Measurements from ENCODE around the gene RAMP1. TPM values are rescaled to one million over a fixed set of nuclear protein-coding genes. Genes with fewer than 3 reads are reported as not detected.

Gene RAMP1
- total RNA-seq, 5 donors from 2014 or later (not counting 1 experiment from before 2014, with no cell fraction given), result 0.61 to 1.1 (median 0.95) TPM; not detected in 1

- peak overlapping the region in 1 of 3 donors; percentile 34 for H3K4me3 Mint-ChIP-seq
- Histone ChIP-seq H3K4me3 (ENCODE audit: control insufficient read depth in 1 of 2, extremely low read depth in 1 of 2, low read length in 1 of 2) (no peak overlapping the region), H3K9me3 (no peaks in the 10 kb centered on the region), H3K36me3 (ENCODE audit: control insufficient read depth in 2 of 2, extremely low read depth in 1 of 2, insufficient read depth in 1 of 2, low read length in 1 of 2) (no peaks in the 10 kb centered on the region), H3K4me1 (ENCODE audit: control insufficient read depth in 1 of 2, extremely low read depth in 1 of 2, insufficient read depth in 2 of 2, low read length in 2 of 2) (peaks cover 0 to 14% of the 10 kb centered on the region in 2 experiments), H3K27me3 (replicated peaks in 1 of 2; ENCODE audit: control insufficient read depth in 2 of 2, extremely low read depth in 1 of 2, insufficient read depth in 2 of 2, low read length in 1 of 2) (peaks cover 0 to 12% of the 10 kb centered on the region in 2 experiments), H3K27ac (ENCODE audit: low read length) (no peak overlapping the region)
- POLR2A ChIA-PET, result interaction anchor here in 1 of 2 donors (0.7 kb wide), 1 partner anchor 58 kb away, joined by 5 read pairs; no protein-coding TSS in a partner anchor
- H3K9me3 Mint-ChIP-seq, result peaks cover 0 to 3% (median 0%) of the 10 kb centered on the region in 3 donors
- peaks cover 16 to 36% (median 24%) of the 10 kb centered on the region in 3 donors for H3K4me1 Mint-ChIP-seq
- 97% methylated on average over 7 of the region's 14 CpGs for WGBS (ENCODE audit: insufficient coverage)
- no peaks in the 10 kb centered on the region for H3K27me3 Mint-ChIP-seq
- H3K36me3 Mint-ChIP-seq, result no peaks in the 10 kb centered on the region
- CTCF ChIA-PET, result interaction anchor here in 1 of 2 donors (0.7 kb wide), 1 partner anchor 339 kb away, joined by 6 read pairs; no protein-coding TSS in a partner anchor
- ATAC-seq (replicated peaks in 1 of 4), result no peak
- peak overlapping the region in 1 of 2 donors; percentile 13 for H3K27ac Mint-ChIP-seq
- no peak for DNase-seq
These were observed 64.7 kb downstream of the RAMP1 start for GRCh38 chr2:237924164-237924534.

GRCh38 chr2:237927135-237927534 lies 67.7 kb downstream of the RAMP1 start:
- Mint-ChIP-seq H3K36me3 (no peaks in the 10 kb centered on the region), H3K27me3 (no peaks in the 10 kb centered on the region), H3K9me3 (peaks cover 0 to 3% (median 0%) of the 10 kb centered on the region in 3 donors), H3K27ac (no peak overlapping the region), H3K4me3 (no peak overlapping the region), H3K4me1 (peaks cover 15 to 33% (median 18%) of the 10 kb centered on the region in 3 donors)
- no peak overlapping the region for H3K27ac ChIP-seq (ENCODE audit: low read length)
- H3K27me3 ChIP-seq (replicated peaks in 1 of 2; ENCODE audit: control insufficient read depth in 2 of 2, extremely low read depth in 1 of 2, insufficient read depth in 2 of 2, low read length in 1 of 2), result peaks cover 0 to 11% of the 10 kb centered on the region in 2 experiments
- no peak for ATAC-seq (replicated peaks in 1 of 4)
- no peaks in the 10 kb centered on the region for H3K9me3 ChIP-seq
- H3K36me3 ChIP-seq (ENCODE audit: control insufficient read depth in 2 of 2, extremely low read depth in 1 of 2, insufficient read depth in 1 of 2, low read length in 1 of 2), result no peaks in the 10 kb centered on the region
- whole genome bisulfite sequencing (ENCODE audit: insufficient coverage), result 85% methylated on average over 4 of the region's 5 CpGs
- CTCF ChIA-PET, result interaction anchor here in 1 of 2 donors (0.7 kb wide), 2 partner anchors 15 to 215 kb away, joined by 3 read pairs; no protein-coding TSS in a partner anchor
- no peak for DNase-seq
- peaks cover 0 to 14% of the 10 kb centered on the region in 2 experiments for H3K4me1 ChIP-seq (ENCODE audit: control insufficient read depth in 1 of 2, extremely low read depth in 1 of 2, insufficient read depth in 2 of 2, low read length in 2 of 2)
- H3K4me3 ChIP-seq (ENCODE audit: control insufficient read depth in 1 of 2, extremely low read depth in 1 of 2, low read length in 1 of 2), result no peak overlapping the region
- POLR2A ChIA-PET, result no interaction called here

- no peaks in the 10 kb centered on the region for H3K36me3 ChIP-seq (ENCODE audit: control insufficient read depth in 2 of 2, extremely low read depth in 1 of 2, insufficient read depth in 1 of 2, low read length in 1 of 2)
- Mint-ChIP-seq H3K27ac (no peak overlapping the region), H3K4me3 (no peak overlapping the region), H3K9me3 (peaks cover 0 to 3% (median 0%) of the 10 kb centered on the region in 3 donors), H3K4me1 (peaks cover 15 to 26% (median 18%) of the 10 kb centered on the region in 3 donors), H3K27me3 (no peaks in the 10 kb centered on the region), H3K36me3 (no peaks in the 10 kb centered on the region)
- ChIA-PET CTCF (no interaction called here), POLR2A (no interaction called here)
- peaks cover 0 to 5% of the 10 kb centered on the region in 2 experiments for H3K27me3 ChIP-seq (replicated peaks in 1 of 2; ENCODE audit: control insufficient read depth in 2 of 2, extremely low read depth in 1 of 2, insufficient read depth in 2 of 2, low read length in 1 of 2)
- no peak for ATAC-seq (replicated peaks in 1 of 4)
- no peaks in the 10 kb centered on the region for H3K9me3 ChIP-seq
- 100% methylated on average over 2 of the region's 4 CpGs for WGBS (ENCODE audit: insufficient coverage)
- H3K4me1 ChIP-seq (ENCODE audit: control insufficient read depth in 1 of 2, extremely low read depth in 1 of 2, insufficient read depth in 2 of 2, low read length in 2 of 2), result peaks cover 0 to 10% of the 10 kb centered on the region in 2 experiments
- no peak overlapping the region for H3K27ac ChIP-seq (ENCODE audit: low read length)
- no peak for DNase-seq
- H3K4me3 ChIP-seq (ENCODE audit: control insufficient read depth in 1 of 2, extremely low read depth in 1 of 2, low read length in 1 of 2), result no peak overlapping the region
These were observed 68.6 kb downstream of the RAMP1 start for GRCh38 chr2:237927986-237928385.

- H3K9me3 Mint-ChIP-seq, result peaks cover 0 to 3% (median 0%) of the 10 kb centered on the region in 3 donors
- Histone ChIP-seq H3K4me1 (ENCODE audit: control insufficient read depth in 1 of 2, extremely low read depth in 1 of 2, insufficient read depth in 2 of 2, low read length in 2 of 2) (peaks cover 0 to 4% of the 10 kb centered on the region in 2 experiments), H3K27ac (ENCODE audit: low read length) (no peak overlapping the region), H3K9me3 (no peaks in the 10 kb centered on the region), H3K27me3 (replicated peaks in 1 of 2; ENCODE audit: control insufficient read depth in 2 of 2, extremely low read depth in 1 of 2, insufficient read depth in 2 of 2, low read length in 1 of 2) (no peaks in the 10 kb centered on the region), H3K36me3 (ENCODE audit: control insufficient read depth in 2 of 2, extremely low read depth in 1 of 2, insufficient read depth in 1 of 2, low read length in 1 of 2) (no peaks in the 10 kb centered on the region), H3K4me3 (ENCODE audit: control insufficient read depth in 1 of 2, extremely low read depth in 1 of 2, low read length in 1 of 2) (no peak overlapping the region)
- no peak overlapping the region for H3K27ac Mint-ChIP-seq
- peaks cover 0 to 4% of the 10 kb centered on the region in 2 donors for H3K27me3 Mint-ChIP-seq
- DNase-seq (no peak), ATAC-seq (replicated peaks in 1 of 4) (no peak)
- 86% methylated on average over 7 of the region's 9 CpGs for WGBS (ENCODE audit: insufficient coverage)
- H3K4me3 Mint-ChIP-seq, result no peak overlapping the region
- H3K36me3 Mint-ChIP-seq, result no peaks in the 10 kb centered on the region
- peaks cover 9 to 16% (median 15%) of the 10 kb centered on the region in 3 donors for H3K4me1 Mint-ChIP-seq
- ChIA-PET POLR2A (no interaction called here), CTCF (no interaction called here)
These were observed 70.6 kb downstream of the RAMP1 start for GRCh38 chr2:237929979-237930378.

GRCh38 chr2:237931205-237931721 lies 71.8 kb downstream of the RAMP1 start:
- Mint-ChIP-seq H3K4me3 (no peak overlapping the region), H3K9me3 (peaks cover 0 to 3% (median 0%) of the 10 kb centered on the region in 3 donors), H3K4me1 (peaks cover 1 to 14% (median 12%) of the 10 kb centered on the region in 3 donors), H3K27me3 (peaks cover 0 to 4% of the 10 kb centered on the region in 2 donors), H3K36me3 (no peaks in the 10 kb centered on the region), H3K27ac (no peak overlapping the region)
- peaks cover 0 to 3% of the 10 kb centered on the region in 2 experiments for H3K4me1 ChIP-seq (ENCODE audit: control insufficient read depth in 1 of 2, extremely low read depth in 1 of 2, insufficient read depth in 2 of 2, low read length in 2 of 2)
- H3K9me3 ChIP-seq, result no peaks in the 10 kb centered on the region
- no peaks in the 10 kb centered on the region for H3K36me3 ChIP-seq (ENCODE audit: control insufficient read depth in 2 of 2, extremely low read depth in 1 of 2, insufficient read depth in 1 of 2, low read length in 1 of 2)
- ChIA-PET CTCF (no interaction called here), POLR2A (interaction anchor here in 1 of 2 donors (0.6 kb wide), 1 partner anchor 499 kb away, joined by 3 read pairs; no protein-coding TSS in a partner anchor)
- WGBS (ENCODE audit: insufficient coverage), result 71% methylated on average over 7 of the region's 9 CpGs
- H3K27ac ChIP-seq (ENCODE audit: low read length), result no peak overlapping the region
- no peaks in the 10 kb centered on the region for H3K27me3 ChIP-seq (replicated peaks in 1 of 2; ENCODE audit: control insufficient read depth in 2 of 2, extremely low read depth in 1 of 2, insufficient read depth in 2 of 2, low read length in 1 of 2)
- no peak overlapping the region for H3K4me3 ChIP-seq (ENCODE audit: control insufficient read depth in 1 of 2, extremely low read depth in 1 of 2, low read length in 1 of 2)
- no peak for DNase-seq
- ATAC-seq (replicated peaks in 1 of 4), result no peak

- Mint-ChIP-seq H3K36me3 (no peaks in the 10 kb centered on the region), H3K4me3 (no peak overlapping the region), H3K27ac (no peak overlapping the region), H3K4me1 (peaks cover 0 to 11% (median 9%) of the 10 kb centered on the region in 3 donors), H3K9me3 (peaks cover 0 to 2% (median 0%) of the 10 kb centered on the region in 3 donors), H3K27me3 (peaks cover 0 to 4% of the 10 kb centered on the region in 2 donors)
- no peak for DNase-seq
- H3K4me1 ChIP-seq (ENCODE audit: control insufficient read depth in 1 of 2, extremely low read depth in 1 of 2, insufficient read depth in 2 of 2, low read length in 2 of 2), result no peaks in the 10 kb centered on the region
- H3K27me3 ChIP-seq (replicated peaks in 1 of 2; ENCODE audit: control insufficient read depth in 2 of 2, extremely low read depth in 1 of 2, insufficient read depth in 2 of 2, low read length in 1 of 2), result no peaks in the 10 kb centered on the region
- no peak overlapping the region for H3K27ac ChIP-seq (ENCODE audit: low read length)
- POLR2A ChIA-PET, result no interaction called here
- ATAC-seq (replicated peaks in 1 of 4), result no peak
- no peaks in the 10 kb centered on the region for H3K9me3 ChIP-seq
- CTCF ChIA-PET, result no interaction called here
- H3K36me3 ChIP-seq (ENCODE audit: control insufficient read depth in 2 of 2, extremely low read depth in 1 of 2, insufficient read depth in 1 of 2, low read length in 1 of 2), result no peaks in the 10 kb centered on the region
- H3K4me3 ChIP-seq (ENCODE audit: control insufficient read depth in 1 of 2, extremely low read depth in 1 of 2, low read length in 1 of 2), result no peak overlapping the region
- no CpG with 5 or more reads among the region's 3 CpGs for WGBS (ENCODE audit: insufficient coverage)
These were observed 73.3 kb downstream of the RAMP1 start for GRCh38 chr2:237932731-237933131.
